ENCODE data around the gene DNAJA4. TPM values are rescaled to one million over a fixed set of nuclear protein-coding genes. Genes with fewer than 3 reads are reported as not detected.

The DNAJA4 gene
- total RNA-seq, 2 donors from 2014 or later, result 27.2 to 28.9 TPM

DNA sequence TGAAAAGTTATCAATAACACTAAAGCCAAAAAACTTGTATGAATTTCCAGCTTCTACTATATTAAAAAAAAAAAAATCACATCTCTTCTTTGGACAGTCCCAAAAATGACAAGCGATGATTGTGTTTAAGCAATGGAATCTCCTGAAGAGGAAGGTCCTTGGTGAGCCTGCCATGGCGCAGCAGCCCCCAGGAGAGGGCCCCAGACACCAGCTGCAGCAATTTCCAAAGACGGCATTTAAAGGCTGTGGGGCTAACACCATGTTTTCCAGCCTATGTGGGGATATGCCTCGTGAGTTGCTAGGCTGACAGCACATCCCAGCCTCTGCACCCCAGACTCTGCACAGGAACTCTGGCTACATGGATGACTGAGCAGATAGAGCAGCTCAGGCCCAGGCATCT is 20.4 kb downstream of the DNAJA4 start:
- ATAC-seq (ENCODE audit: insufficient number of reproducible peaks, low FRiP score, low read depth), result no peak
- Histone ChIP-seq H3K27ac (no peak overlapping the region), H3K36me3 (peaks cover 59% of the 10 kb centered on the region), H3K27me3 (replicated peaks; ENCODE audit: insufficient read depth) (no peaks in the 10 kb centered on the region), H3K4me3 (no peak overlapping the region), H3K9me3 (no peaks in the 10 kb centered on the region), H3K4me1 (ENCODE audit: control insufficient read depth in 1 of 2, low read depth in 2 of 2) (no peaks in the 10 kb centered on the region)
- DNase-seq (ENCODE audit: low spot score), result no peak
- TF ChIP-seq, protein P1, sequence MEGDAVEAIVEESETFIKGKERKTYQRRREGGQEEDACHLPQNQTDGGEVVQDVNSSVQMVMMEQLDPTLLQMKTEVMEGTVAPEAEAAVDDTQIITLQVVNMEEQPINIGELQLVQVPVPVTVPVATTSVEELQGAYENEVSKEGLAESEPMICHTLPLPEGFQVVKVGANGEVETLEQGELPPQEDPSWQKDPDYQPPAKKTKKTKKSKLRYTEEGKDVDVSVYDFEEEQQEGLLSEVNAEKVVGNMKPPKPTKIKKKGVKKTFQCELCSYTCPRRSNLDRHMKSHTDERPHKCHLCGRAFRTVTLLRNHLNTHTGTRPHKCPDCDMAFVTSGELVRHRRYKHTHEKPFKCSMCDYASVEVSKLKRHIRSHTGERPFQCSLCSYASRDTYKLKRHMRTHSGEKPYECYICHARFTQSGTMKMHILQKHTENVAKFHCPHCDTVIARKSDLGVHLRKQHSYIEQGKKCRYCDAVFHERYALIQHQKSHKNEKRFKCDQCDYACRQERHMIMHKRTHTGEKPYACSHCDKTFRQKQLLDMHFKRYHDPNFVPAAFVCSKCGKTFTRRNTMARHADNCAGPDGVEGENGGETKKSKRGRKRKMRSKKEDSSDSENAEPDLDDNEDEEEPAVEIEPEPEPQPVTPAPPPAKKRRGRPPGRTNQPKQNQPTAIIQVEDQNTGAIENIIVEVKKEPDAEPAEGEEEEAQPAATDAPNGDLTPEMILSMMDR (IDR thresholded peaks at IDR 0.05), result no peak

DNA sequence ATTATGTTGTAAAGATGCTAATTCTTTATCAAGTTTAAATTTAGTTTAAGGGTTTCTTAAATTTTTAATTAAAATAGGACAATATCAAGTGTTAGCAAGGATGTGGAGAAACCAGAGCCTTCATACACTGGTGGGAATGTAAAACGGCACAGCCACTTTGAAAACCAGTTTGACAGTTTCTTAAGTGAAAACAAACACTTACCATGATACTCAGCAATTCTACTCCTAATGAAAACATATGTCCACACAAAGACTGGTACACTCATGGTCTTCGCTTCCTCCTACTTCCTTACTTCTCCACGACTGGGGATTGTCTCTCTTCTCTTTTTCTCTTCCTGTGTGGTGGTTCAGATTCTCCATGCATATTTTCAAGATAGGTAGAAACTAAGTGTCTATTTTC is 25.9 kb downstream of the DNAJA4 start:
- no peak for DNase-seq (ENCODE audit: low spot score)
- Histone ChIP-seq H3K4me3 (no peak overlapping the region), H3K36me3 (peaks cover 47% of the 10 kb centered on the region), H3K27me3 (replicated peaks; ENCODE audit: insufficient read depth) (no peaks in the 10 kb centered on the region), H3K9me3 (no peaks in the 10 kb centered on the region), H3K4me1 (ENCODE audit: control insufficient read depth in 1 of 2, low read depth in 2 of 2) (no peaks in the 10 kb centered on the region), H3K27ac (no peak overlapping the region)
- TF ChIP-seq, protein P1 (IDR thresholded peaks at IDR 0.05), result no peak
- no peak for ATAC-seq (ENCODE audit: insufficient number of reproducible peaks, low FRiP score, low read depth)

DNA sequence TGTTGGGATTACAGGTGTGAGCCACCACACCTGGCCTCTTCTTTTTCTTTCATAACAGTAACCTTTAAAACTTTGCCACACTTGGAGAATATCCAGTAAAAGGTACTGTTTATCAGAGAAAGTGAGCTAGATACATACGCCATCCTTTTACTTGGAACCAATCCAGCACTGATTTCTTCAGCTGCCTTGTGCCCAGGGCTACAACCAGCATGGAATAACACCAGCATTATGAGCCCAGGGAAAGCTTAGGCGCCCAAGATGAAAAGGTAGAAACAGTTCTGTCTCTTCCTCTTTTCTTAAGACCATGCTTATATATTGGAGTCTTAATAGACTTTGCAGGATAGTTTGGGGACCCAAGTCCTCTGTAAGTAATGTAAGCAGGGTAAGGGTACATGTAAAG is 26.7 kb downstream of the DNAJA4 start:
- no peak for DNase-seq (ENCODE audit: low spot score)
- TF ChIP-seq, protein P1 (IDR thresholded peaks at IDR 0.05), result no peak
- H3K27ac ChIP-seq, result no peak overlapping the region
- H3K9me3 ChIP-seq, result no peaks in the 10 kb centered on the region
- peaks cover 43% of the 10 kb centered on the region for H3K36me3 ChIP-seq
- no peak overlapping the region for H3K4me3 ChIP-seq
- ATAC-seq (ENCODE audit: insufficient number of reproducible peaks, low FRiP score, low read depth), result no peak
- no peaks in the 10 kb centered on the region for H3K27me3 ChIP-seq (replicated peaks; ENCODE audit: insufficient read depth)
- H3K4me1 ChIP-seq (ENCODE audit: control insufficient read depth in 1 of 2, low read depth in 2 of 2), result no peaks in the 10 kb centered on the region

DNA sequence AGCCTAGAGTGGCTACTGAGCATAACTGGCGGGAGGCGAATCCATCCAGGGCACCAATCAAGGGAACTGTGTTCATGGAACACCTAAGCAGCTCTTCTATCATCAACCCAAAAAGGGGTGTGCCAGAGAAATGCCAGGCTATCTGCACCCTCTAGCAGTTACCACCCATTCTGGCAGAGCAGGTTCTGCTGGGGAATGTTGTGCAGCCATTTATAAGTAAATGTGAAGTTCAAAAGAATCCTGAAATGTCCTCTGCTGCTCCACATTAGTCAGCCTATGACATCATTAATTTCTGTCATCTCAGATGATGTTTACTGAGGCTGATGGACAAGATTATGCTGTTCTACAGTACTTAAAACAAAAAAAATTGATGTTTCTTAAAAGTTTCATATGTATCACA is 27.3 kb downstream of the DNAJA4 start:
- H3K27ac ChIP-seq, result no peak overlapping the region
- no peak for DNase-seq (ENCODE audit: low spot score)
- no peak overlapping the region for H3K4me3 ChIP-seq
- no peaks in the 10 kb centered on the region for H3K27me3 ChIP-seq (replicated peaks; ENCODE audit: insufficient read depth)
- H3K9me3 ChIP-seq, result no peaks in the 10 kb centered on the region
- TF ChIP-seq, protein P1 (IDR thresholded peaks at IDR 0.05), result no peak
- H3K4me1 ChIP-seq (ENCODE audit: control insufficient read depth in 1 of 2, low read depth in 2 of 2), result no peaks in the 10 kb centered on the region
- no peak for ATAC-seq (ENCODE audit: insufficient number of reproducible peaks, low FRiP score, low read depth)
- peaks cover 38% of the 10 kb centered on the region for H3K36me3 ChIP-seq

DNA sequence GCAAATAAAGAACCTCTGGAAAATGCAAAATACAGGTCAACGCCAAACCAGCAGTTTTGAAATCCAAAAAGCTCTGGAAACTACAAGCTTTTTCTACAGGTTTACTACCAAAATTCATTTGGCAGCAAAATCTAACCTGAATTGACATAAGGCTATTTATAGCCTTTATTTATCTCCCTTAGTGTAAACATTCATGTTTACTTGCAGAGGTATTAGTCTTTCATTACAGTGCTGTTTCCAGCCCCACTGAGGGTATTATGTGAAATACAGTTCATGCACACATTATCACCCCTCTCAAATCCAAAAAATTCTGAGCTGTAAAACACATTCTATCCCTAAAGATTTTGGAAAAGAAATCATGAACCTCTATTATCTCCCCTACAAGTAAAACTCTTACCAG is 27.9 kb downstream of the DNAJA4 start:
- TF ChIP-seq, protein P1 (IDR thresholded peaks at IDR 0.05), result no peak
- Histone ChIP-seq H3K4me1 (ENCODE audit: control insufficient read depth in 1 of 2, low read depth in 2 of 2) (no peaks in the 10 kb centered on the region), H3K36me3 (peaks cover 32% of the 10 kb centered on the region), H3K9me3 (no peaks in the 10 kb centered on the region), H3K4me3 (no peak overlapping the region), H3K27me3 (replicated peaks; ENCODE audit: insufficient read depth) (no peaks in the 10 kb centered on the region), H3K27ac (no peak overlapping the region)
- DNase-seq (ENCODE audit: low spot score), result no peak
- ATAC-seq (ENCODE audit: insufficient number of reproducible peaks, low FRiP score, low read depth), result no peak
